HCEC 1CT (cell line): Measurements from ENCODE around the gene CTRL.

ENCODE experiments used
- DNase-seq: peaks from one replicate; pipeline ENCODE4 v3.0.0-alpha.2; 2017

CTRL gene

DNA sequence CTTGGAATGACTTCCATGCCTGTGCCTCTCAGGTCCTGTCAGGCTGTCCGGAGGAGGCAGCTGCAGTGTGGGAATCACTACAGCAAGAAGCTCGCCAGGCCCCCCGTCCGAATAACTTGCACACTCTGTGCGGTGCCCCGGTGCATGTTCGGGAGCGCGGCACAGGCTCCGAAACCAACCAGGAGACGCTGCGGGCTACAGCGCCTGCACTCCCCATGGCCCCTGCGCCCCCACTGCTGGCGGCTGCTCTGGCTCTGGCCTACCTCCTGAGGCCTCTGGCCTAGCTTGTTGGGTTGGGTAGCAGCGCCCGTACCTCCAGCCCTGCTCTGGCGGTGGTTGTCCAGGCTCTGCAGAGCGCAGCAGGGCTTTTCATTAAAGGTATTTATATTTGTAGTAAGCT lies 45.7 kb downstream of the CTRL start:
- DNase-seq: no peak

GRCh38 chr16:67885545-67885944 lies 46.1 kb downstream of the CTRL start:
- no peak for DNase-seq

DNA sequence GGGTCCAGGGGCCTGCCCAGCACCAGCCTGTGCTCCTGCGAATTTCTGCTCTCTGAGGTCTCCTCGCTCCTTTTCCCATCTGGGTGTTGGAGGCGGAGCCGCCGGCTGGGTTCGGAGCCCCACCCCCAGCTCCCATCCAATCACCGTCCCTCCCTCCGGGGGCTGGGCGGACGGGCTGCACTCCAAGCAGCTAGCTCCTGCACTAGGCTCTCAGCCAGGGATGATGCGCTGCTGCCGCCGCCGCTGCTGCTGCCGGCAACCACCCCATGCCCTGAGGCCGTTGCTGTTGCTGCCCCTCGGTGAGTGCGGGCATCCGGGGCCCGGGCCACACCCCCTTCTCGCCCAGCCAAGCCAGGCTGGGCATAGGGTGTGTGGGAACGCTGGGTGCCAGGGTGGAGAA lies 47.0 kb downstream of the CTRL start, which contains the start of gene NRN1L:
NRN1L (plus strand) TSS at position 202 of the 400 bp plus-strand sequence; CDS start at position 221, 19 bp downstream.
- peak; percentile 88 for DNase-seq

DNA sequence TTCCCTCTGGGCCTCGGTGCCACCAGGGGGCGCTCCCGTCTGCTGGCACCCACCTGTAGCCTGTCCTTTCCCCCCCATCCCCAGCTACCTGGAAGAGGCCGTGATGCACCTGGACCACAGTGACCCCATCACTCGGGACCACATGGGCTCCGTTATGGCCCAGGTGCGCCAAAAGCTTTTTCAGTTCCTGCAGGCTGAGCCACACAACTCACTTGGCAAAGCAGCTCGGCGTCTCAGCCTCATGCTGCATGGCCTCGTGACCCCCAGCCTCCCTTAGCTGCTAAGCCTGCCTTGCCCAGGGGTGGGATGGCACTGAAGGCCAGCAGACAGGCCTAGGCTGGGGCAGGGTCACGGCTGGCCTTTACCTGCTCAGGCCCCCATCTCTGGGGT lies 47.8 kb downstream of the CTRL start:
- peak; percentile 30 for DNase-seq

- DNase-seq: no peak
Observed at GRCh38 chr16:67883146-67883871, 48.4 kb downstream of the CTRL start.

- DNase-seq: no peak
Observed at GRCh38 chr16:67882374-67883145, 49.1 kb downstream of the CTRL start.

- no peak for DNase-seq
Observed at GRCh38 chr16:67881621-67882161, 50.0 kb downstream of the CTRL start.

DNA sequence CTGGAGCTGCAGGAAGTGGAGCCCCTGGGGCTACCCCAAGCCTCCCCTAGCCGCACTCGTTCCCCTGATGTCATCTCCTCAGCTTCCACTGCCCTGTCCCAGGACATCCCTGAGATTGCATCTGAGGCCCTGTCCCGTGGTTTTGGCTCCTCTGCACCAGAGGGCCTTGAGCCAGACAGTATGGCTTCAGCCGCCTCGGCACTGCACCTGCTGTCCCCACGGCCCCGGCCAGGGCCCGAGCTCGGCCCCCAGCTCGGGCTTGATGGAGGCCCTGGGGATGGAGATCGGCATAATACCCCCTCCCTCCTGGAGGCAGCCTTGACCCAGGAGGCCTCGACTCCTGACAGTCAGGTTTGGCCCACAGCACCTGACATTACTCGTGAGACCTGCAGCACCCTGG lies 51.1 kb downstream of the CTRL start:
- no peak for DNase-seq

- DNase-seq: no peak
Observed at GRCh38 chr16:67879936-67880335, 51.7 kb downstream of the CTRL start.
